H9 (cell line): Measurements from ENCODE around the gene LRRC70. TPM values are rescaled to one million over a fixed set of nuclear protein-coding genes. Genes with fewer than 3 reads are reported as not detected.

Experiments used
- DNase-seq: peaks from one replicate; pipeline ENCODE4 v3.0.0-alpha.2; 2017
- H2AFZ ChIP-seq: one replicate; pipeline ENCODE4 v1.6.1; 2013; ENCODE audit warnings: mild to moderate bottlenecking, low read length, control low read depth, moderate library complexity
- H2AK5ac ChIP-seq: 2 replicates; pipeline ENCODE4 v1.6.1; 2013; ENCODE audit warnings: low read length, control low read depth, mixed read lengths; ENCODE audit not compliant: insufficient read length
- H2BK120ac ChIP-seq: one replicate; pipeline ENCODE4 v1.6.1; 2013; ENCODE audit warnings: low read depth, mild to moderate bottlenecking, low read length, control low read depth, inconsistent platforms; ENCODE audit not compliant: poor library complexity, severe bottlenecking
- H2BK12ac ChIP-seq: 2 replicates; pipeline ENCODE4 v1.6.1; 2013; ENCODE audit warnings: low read length, control low read depth, mixed read lengths, low read depth; ENCODE audit not compliant: insufficient read length
- H2BK15ac ChIP-seq: 2 replicates; pipeline ENCODE4 v1.6.1; 2013; ENCODE audit warnings: low read depth, low read length, control low read depth
- H2BK20ac ChIP-seq: one replicate; pipeline ENCODE4 v1.6.1; 2013; ENCODE audit warnings: low read depth, mild to moderate bottlenecking, low read length, control low read depth, inconsistent platforms; ENCODE audit not compliant: poor library complexity, severe bottlenecking
- H2BK5ac ChIP-seq: 2 replicates; pipeline ENCODE4 v1.6.1; 2013; ENCODE audit warnings: low read length, control low read depth, mixed read lengths; ENCODE audit not compliant: insufficient read length
- H3K14ac ChIP-seq: 2 replicates; pipeline ENCODE4 v1.6.1; 2013; ENCODE audit warnings: low read length, control low read depth; ENCODE audit not compliant: insufficient read depth
- H3K18ac ChIP-seq: 2 replicates; pipeline ENCODE4 v1.6.1; 2013; ENCODE audit warnings: low read depth, mild to moderate bottlenecking, mixed read lengths, low read length, control low read depth; ENCODE audit not compliant: insufficient read length
- H3K23ac ChIP-seq: 2 replicates; pipeline ENCODE4 v1.6.1; 2013; ENCODE audit warnings: low read length, control low read depth, mixed read lengths, low read depth; ENCODE audit not compliant: insufficient read length
- H3K23me2 ChIP-seq: 2 replicates; pipeline ENCODE4 v1.6.1; 2013; ENCODE audit warnings: low read depth, mild to moderate bottlenecking, mixed read lengths, low read length, control low read depth; ENCODE audit not compliant: insufficient read length, poor library complexity, severe bottlenecking
- H3K27ac ChIP-seq: 2 replicates; pipeline ENCODE4 v1.5.1; 2013; ENCODE audit warnings: low read length, control low read depth, mixed read lengths, low read depth; ENCODE audit not compliant: insufficient read length
- H3K27me3 ChIP-seq: 2 replicates; pipeline ENCODE4 v1.6.1; 2013; ENCODE audit warnings: low read length, control low read depth, inconsistent platforms; ENCODE audit not compliant: insufficient read depth
- H3K4ac ChIP-seq: 2 replicates; pipeline ENCODE4 v1.6.1; 2013; ENCODE audit warnings: low read depth, mild to moderate bottlenecking, control low read depth, inconsistent platforms, low read length, moderate library complexity
- H3K4me1 ChIP-seq: 2 replicates; pipeline ENCODE4 v1.6.1; 2013; ENCODE audit warnings: low read length, control low read depth, inconsistent platforms; ENCODE audit not compliant: insufficient read depth
- H3K4me2 ChIP-seq: 2 replicates; pipeline ENCODE4 v1.6.1; 2013; ENCODE audit warnings: low read length, control low read depth, mixed read lengths; ENCODE audit not compliant: insufficient read length, insufficient read depth
- H3K56ac ChIP-seq: 2 replicates; pipeline ENCODE4 v1.6.1; 2013; ENCODE audit warnings: low read depth, mild to moderate bottlenecking, mixed read lengths, low read length, control low read depth; ENCODE audit not compliant: insufficient read length
- H3K79me1 ChIP-seq: 2 replicates; pipeline ENCODE4 v1.6.1; 2013; ENCODE audit warnings: low read depth, mild to moderate bottlenecking, moderate library complexity, low read length, control low read depth, inconsistent platforms; ENCODE audit not compliant: insufficient read depth, poor library complexity, severe bottlenecking
- H3K79me2 ChIP-seq: 2 replicates; pipeline ENCODE4 v1.6.1; 2013; ENCODE audit warnings: low read length, control low read depth, inconsistent platforms; ENCODE audit not compliant: insufficient read depth
- H3K9ac ChIP-seq: 2 replicates; pipeline ENCODE4 v1.6.1; 2013; ENCODE audit warnings: low read length, control low read depth, mixed read lengths; ENCODE audit not compliant: insufficient read length; ENCODE audit errors: extremely low read depth
- H3K9me3 ChIP-seq: one replicate; pipeline ENCODE4 v1.6.1; 2013; ENCODE audit warnings: low read depth, low read length, inconsistent platforms; ENCODE audit not compliant: control insufficient read depth
- H3T11ph ChIP-seq: one replicate; pipeline ENCODE4 v1.6.1; 2013; ENCODE audit warnings: mild to moderate bottlenecking, low read length, control low read depth, inconsistent platforms
- H4K20me1 ChIP-seq: one replicate; pipeline ENCODE4 v1.6.1; 2013; ENCODE audit not compliant: control insufficient read depth, insufficient read length, insufficient read depth
- H4K5ac ChIP-seq: 2 replicates; pipeline ENCODE4 v1.6.1; 2013; ENCODE audit warnings: low read depth, mild to moderate bottlenecking, mixed read lengths, low read length, control low read depth; ENCODE audit not compliant: insufficient read length
- H4K8ac ChIP-seq: replicated peaks from 2 replicates; pipeline ENCODE4 v1.6.1; 2013; ENCODE audit warnings: low read length, control low read depth, mixed read lengths, low read depth; ENCODE audit not compliant: insufficient read length
- H4K91ac ChIP-seq: 2 replicates; pipeline ENCODE4 v1.6.1; 2013; ENCODE audit warnings: low read depth, mild to moderate bottlenecking, moderate library complexity, mixed read lengths, low read length, control low read depth; ENCODE audit not compliant: insufficient read length
- H3K27ac Mint-ChIP-seq, 3 experiments: 2 replicates in 2 of 3; 3 replicates in 1 of 3; pipeline ENCODE4 v1.8.0; 2020 to 2021; ENCODE audit warnings: mixed read lengths in 3 of 3, mild to moderate bottlenecking in 1 of 3, moderate library complexity in 1 of 3
- H3K27me3 Mint-ChIP-seq: 2 replicates; pipeline ENCODE4 v1.8.0; 2021; ENCODE audit warnings: low read depth, mild to moderate bottlenecking, moderate library complexity, mixed read lengths
- H3K36me3 Mint-ChIP-seq, 3 experiments: 2 replicates in 2 of 3; 3 replicates in 1 of 3; pipeline ENCODE4 v1.8.0; 2020 to 2021; ENCODE audit warnings: low read depth in 3 of 3, mixed read lengths in 3 of 3; ENCODE audit not compliant: insufficient read depth in 1 of 3
- H3K4me1 Mint-ChIP-seq, 2 experiments: 2 replicates each; pipeline ENCODE4 v1.8.0; 2020; ENCODE audit warnings: mixed read lengths in 2 of 2
- H3K4me3 Mint-ChIP-seq, 2 experiments: 2 replicates in 1 of 2; 3 replicates in 1 of 2; pipeline ENCODE4 v1.8.0; 2020 to 2021; ENCODE audit warnings: mild to moderate bottlenecking in 2 of 2, mixed read lengths in 2 of 2, moderate library complexity in 1 of 2
- H3K9me3 Mint-ChIP-seq, 2 experiments: 2 replicates in 1 of 2; 3 replicates in 1 of 2; pipeline ENCODE4 v1.8.0; 2020; ENCODE audit warnings: mild to moderate bottlenecking in 2 of 2, mixed read lengths in 2 of 2, moderate library complexity in 1 of 2
- WGBS: extraction: QIAGEN DNeasy Blood & Tissue Kit; methylation state at CpG from one replicate; pipeline ENCODE4 v1.1.7; 2013; ENCODE audit warnings: missing lambda C conversion rate, low lambda C conversion rate, mixed read lengths; ENCODE audit not compliant: insufficient read length; ENCODE audit errors: extremely low coverage; 5-methylcytosine and 5-hydroxymethylcytosine counted together
- total RNA-seq: library from RNA; stranded (reverse); gene quantifications from 2 replicates; pipeline ENCODE4 v1.2.1, GENCODE V29; 2021
- TF ChIP-seq, protein P1 (sequence below): fragments of 200-600 bp; sonication (generic); conservative IDR thresholded peaks from 3 replicates; pipeline ENCODE4 v1.8.0; 2021; ENCODE audit warnings: antibody characterized with exemption, mild to moderate bottlenecking

The LRRC70 gene
- total RNA-seq, 1 experiment from 2014 or later: 1.1 TPM

GRCh38 chr5:62585306-62585705 lies 6.7 kb downstream of the LRRC70 start:
- H3K36me3 Mint-ChIP-seq: peaks cover 0 to 7% (median 6%) of the 10 kb centered on the region in 3 experiments; a peak in 2 of 7 replicates
- TF ChIP-seq, protein P1, sequence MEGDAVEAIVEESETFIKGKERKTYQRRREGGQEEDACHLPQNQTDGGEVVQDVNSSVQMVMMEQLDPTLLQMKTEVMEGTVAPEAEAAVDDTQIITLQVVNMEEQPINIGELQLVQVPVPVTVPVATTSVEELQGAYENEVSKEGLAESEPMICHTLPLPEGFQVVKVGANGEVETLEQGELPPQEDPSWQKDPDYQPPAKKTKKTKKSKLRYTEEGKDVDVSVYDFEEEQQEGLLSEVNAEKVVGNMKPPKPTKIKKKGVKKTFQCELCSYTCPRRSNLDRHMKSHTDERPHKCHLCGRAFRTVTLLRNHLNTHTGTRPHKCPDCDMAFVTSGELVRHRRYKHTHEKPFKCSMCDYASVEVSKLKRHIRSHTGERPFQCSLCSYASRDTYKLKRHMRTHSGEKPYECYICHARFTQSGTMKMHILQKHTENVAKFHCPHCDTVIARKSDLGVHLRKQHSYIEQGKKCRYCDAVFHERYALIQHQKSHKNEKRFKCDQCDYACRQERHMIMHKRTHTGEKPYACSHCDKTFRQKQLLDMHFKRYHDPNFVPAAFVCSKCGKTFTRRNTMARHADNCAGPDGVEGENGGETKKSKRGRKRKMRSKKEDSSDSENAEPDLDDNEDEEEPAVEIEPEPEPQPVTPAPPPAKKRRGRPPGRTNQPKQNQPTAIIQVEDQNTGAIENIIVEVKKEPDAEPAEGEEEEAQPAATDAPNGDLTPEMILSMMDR: no peak
- Histone ChIP-seq H3K9ac (no peak overlapping the region), H2AFZ (no peak overlapping the region), H4K5ac (no peak overlapping the region), H4K8ac (no peak overlapping the region), H2AK5ac (no peak overlapping the region), H4K20me1 (no peaks in the 10 kb centered on the region), H3K4ac (no peak overlapping the region), H3K4me1 (no peaks in the 10 kb centered on the region), H3K27me3 (no peaks in the 10 kb centered on the region), H2BK120ac (no peak overlapping the region), H3K14ac (no peak overlapping the region), H3K23me2 (no peaks in the 10 kb centered on the region), H2BK12ac (no peak overlapping the region), H2BK5ac (no peak overlapping the region), H3K9me3 (no peaks in the 10 kb centered on the region), H3K23ac (no peak overlapping the region), H3K4me2 (no peak overlapping the region), H2BK20ac (no peak overlapping the region), H3K18ac (no peak overlapping the region), H3T11ph (no peak overlapping the region), H2BK15ac (no peak overlapping the region), H3K79me1 (no peaks in the 10 kb centered on the region), H3K56ac (no peak overlapping the region), H3K27ac (no peak overlapping the region), H3K79me2 (no peaks in the 10 kb centered on the region; the same call in 1 of the 2 replicates), H4K91ac (no peak overlapping the region)
- DNase-seq: no peak
- H3K27me3 Mint-ChIP-seq: no peaks in the 10 kb centered on the region
- no CpG with 5 or more reads among the region's 2 CpGs for WGBS
- peak overlapping the region in 1 of 3 experiments; percentile 31; a peak in 1 of 7 replicates for H3K27ac Mint-ChIP-seq
- no peaks in the 10 kb centered on the region for H3K9me3 Mint-ChIP-seq
- H3K4me1 Mint-ChIP-seq: peaks cover 0 to 5% of the 10 kb centered on the region in 2 experiments; a peak in 3 of 4 replicates
- no peak overlapping the region for H3K4me3 Mint-ChIP-seq
